Limb (tissue), 2 donors: ENCODE measurements around the gene ZNF605.
"Not testable (repeated sequence)": the region's sequence is repeated elsewhere in the genome, so short reads cannot be mapped to it uniquely, and the experiment has no call there.

Experiments
- DNase-seq, 2 donors: peaks; one replicate each; pipeline ENCODE4 v3.0.0-alpha.2; 2016; ENCODE audit errors: extremely low spot score in 2 of 2

Gene ZNF605

DNA sequence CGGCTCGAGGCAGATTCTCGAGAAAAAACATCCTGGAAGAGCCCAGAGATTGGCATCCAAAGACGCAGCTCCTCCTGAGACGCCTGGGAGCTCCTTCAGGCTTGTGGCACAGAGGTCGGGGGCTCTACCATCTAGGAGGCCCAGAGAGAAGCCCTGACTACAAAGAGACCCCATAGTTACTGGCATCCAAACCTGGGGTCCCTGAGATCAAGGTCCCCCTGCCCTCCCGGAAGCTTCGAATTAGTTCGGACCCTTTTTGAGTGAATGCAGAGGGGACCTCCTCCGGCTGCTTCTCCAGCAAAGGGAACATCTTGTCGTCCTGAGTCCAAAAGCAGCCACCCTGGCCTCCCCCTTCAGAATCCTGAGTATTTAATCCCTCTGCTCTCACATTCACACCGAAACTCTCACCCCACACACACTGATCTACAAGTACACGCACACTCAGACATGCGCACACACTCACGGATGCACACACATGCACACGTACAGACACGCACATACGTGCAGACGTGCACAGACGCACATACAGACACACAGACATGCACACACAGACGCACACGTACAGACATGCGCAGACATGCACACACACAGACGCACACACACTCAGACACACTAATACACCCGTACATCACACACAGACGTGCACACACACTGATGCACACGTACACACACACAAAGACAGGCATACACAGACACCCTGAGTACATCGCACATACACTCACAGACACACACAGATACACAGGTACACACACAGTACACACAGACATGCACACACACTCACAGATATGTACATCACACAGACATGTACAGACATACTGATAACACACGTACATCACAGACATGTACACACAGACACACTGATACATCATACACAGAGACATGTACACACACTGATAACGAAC is 5.9 kb downstream of the ZNF605 start:
- DNase-seq: no peak

DNA sequence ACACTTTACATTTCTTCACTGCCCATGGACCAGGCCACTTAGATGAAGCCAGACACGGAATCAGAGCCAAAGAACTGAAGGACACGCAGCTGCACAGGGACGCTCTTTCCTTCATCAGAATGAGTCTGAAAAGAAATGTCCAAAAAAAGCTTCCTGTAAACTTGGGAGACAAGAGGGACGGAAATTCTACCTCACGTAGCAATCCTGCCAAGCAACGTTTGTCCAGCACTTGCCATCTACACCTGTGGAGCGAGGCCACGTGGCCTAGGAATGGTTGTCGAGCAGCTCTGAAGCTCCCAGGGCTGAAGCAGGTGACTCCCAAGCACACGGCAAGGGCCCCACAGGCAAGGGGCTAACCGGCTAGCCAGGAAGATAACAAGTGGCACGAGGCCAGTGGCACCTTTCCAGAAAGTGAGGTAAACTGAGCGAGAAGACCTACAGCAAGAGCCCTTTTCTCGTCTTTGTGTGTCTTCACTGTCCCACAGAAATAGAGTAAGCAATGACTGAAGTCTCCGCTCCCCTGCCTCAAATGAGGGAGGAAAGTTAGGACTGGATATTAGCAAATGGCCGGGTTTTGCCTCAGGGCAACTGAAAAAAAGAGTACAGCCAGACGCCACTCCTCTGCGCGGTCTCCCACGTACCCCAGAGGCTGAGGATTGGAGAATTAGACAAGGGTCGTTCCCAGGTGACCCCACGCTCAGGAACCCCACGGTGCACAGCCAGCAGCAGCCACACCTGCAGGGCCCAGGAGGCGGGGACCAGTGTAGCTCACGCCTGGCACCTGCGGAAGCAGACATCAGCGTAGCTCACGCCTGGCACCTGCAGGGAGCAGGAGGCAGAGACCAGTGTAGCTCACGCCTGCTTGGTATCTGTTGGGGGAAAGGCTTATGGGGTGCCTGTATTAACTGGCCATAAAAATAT is 7.7 kb downstream of the ZNF605 start:
- DNase-seq: no peak

DNA sequence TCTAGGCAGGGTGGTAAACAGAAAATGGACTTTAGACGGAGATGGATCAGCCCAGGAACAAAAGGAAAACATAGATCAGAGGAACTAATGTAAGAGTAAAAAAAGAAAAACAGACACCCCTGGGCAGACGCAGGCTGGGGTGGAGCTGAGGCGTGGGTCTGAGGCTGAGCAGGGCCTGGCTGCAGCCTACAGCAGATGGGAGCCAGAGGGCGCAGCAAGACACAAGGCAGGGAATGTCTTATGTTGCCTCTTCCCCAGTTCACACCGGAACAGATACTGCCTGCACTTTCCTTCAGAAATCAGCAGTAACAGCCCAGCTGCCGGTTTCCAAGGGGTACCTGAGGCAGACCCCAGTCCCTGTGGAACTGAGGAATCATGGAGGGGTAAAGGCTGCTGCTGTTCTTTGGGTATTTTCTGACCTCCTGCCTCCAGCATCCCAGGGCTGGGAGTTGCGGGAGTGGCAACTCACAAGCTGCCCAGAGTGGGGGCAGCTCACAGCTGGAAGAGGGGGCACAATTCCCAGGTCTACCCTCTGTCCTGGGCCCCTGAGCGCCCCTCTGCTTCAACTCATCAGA is 9.8 kb downstream of the ZNF605 start:
- no peak for DNase-seq

- DNase-seq: no peak
Observed at GRCh38 chr12:132945806-132946205, 10.3 kb downstream of the ZNF605 start.

GRCh38 chr12:132942611-132943010 is 13.5 kb downstream of the ZNF605 start:
- no peak for DNase-seq

- no peak for DNase-seq
Observed at GRCh38 chr12:132941336-132941954, 14.7 kb downstream of the ZNF605 start.

DNA sequence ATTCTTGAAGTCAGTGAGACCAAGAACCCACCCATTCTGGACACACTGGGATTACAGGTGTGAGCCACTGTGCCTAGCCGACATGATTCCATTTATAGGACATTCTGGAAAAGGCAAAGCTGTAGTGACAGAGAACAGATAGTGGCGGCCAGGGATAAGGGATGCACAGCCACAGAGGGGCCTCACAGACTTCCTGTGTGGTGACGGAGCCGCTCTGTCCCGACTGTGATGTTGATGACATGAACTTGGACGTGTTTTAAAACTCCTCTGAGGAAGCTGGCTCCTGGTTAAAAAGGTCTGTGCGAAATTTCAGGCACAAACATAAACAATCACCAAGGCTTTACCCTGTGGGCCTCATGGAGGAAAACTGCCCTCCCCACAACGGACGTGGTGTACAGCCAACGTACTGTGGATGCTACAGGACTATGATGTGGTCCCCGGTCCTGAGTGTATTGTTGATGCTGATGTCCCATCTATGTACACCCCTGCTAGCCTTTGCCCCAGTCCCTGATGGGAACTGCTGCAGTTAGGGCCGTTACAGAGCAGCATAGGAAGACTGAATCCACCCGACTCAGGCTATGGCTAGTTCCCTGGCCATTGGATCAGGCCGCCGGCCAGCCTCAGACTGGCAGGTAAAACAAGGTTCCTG is 15.9 kb downstream of the ZNF605 start:
- no peak for DNase-seq

- not testable (repeated sequence) for DNase-seq
Observed at GRCh38 chr12:132938807-132939206, 17.3 kb downstream of the ZNF605 start.

DNA sequence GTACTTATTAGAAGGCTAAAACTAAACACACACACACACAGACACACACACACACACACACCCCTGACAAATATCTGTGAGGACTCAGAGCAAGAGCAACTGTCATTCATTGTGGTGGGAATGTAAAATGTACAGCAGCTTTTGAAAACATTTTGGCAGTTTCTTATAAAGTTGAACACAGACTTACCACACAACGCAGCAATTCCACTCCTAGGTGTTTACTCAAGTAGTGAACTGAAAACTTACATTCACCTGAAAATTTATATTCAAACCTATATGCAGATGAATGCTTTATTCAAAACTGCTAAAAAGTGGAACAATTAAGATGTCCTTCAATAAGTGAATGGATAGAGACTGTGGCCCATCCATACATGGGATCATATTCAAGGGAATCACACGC is 18.6 kb downstream of the ZNF605 start:
- no peak for DNase-seq

DNA sequence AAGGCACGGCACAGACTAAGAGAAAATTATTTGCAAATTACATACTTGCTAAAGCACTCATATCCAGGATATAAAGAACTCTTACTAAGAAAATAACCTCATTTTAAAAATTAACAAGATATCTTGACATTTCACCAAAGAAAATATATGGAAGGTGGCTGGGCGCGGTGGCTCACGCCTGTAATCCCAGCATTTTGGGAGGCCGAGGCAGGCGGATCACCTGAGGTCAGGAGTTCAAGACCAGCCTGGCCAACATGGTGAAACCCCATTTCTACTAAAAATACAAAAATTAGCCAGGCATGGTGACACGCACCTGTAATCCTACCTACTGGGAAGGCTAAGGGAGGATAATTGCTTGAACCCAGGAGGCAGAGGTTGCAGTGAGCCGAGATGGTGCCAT is 19.2 kb downstream of the ZNF605 start:
- DNase-seq: not testable (repeated sequence)

DNA sequence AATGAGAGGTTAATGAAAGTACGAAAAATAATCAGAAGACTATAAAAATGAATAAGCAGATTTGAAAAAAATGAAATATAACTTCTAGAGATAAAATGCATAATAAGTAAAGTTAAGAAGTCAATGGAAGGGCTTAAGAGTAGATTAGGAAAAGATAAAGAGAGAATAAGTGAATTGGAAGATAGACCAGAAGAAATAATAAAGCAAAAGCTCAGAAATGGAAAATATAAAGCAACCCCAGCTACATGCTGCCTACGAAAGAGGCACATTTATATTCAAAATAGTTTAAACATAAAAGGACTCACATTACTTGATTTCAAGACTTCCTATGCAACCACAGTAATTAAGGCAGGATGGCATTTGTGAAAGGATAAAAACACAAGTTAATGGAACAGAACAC is 19.9 kb downstream of the ZNF605 start:
- DNase-seq: no peak

DNA sequence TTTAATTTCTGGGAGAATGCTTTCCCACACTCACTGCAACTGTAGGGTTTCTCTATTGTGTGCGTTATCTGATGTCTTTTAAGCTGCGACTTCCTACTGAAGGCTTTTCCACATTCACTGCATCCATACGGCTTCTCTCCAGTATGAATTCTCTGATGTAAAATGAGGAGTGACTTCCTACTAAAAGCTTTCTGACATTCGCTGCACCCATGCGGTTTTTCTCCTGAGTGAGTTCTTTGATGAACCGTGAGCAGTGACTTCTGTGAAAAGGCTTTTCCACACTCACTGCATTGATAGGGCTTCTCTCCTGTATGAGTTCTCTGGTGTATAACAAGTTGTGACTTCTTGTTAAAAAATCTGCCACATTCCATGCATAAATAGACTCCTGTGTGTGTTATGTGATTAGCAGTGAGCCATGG is 29.7 kb downstream of the ZNF605 start:
- no peak for DNase-seq

- DNase-seq: no peak
Observed at GRCh38 chr12:132925597-132926414, 30.3 kb downstream of the ZNF605 start.

GRCh38 chr12:132924356-132924755 is 31.8 kb downstream of the ZNF605 start:
- no peak for DNase-seq

DNA sequence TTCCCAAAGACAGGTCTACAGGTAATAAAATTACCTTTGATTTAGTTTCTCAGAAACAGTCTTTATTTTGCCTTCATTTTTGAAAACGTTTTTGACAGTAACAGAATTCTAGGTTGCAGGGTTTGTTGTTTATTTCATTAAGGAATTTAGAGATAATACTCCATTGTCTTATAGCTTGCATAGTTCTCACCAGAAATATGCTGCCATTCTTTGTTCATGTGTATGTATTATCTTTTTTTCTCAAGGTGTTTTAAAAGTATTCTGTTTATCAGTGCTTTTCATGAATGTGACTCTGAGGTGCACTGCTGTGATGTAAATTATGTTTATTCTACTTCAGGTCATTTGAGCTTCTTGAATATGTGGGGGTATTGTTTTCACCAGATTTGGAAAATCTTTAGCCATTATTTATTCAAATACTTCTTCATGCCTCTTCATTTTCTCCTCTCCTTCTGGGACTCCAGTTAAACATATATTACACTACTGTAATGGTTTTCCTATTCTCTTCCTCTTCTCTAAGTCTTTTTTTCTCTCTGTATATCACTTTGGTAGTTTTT is 32.7 kb downstream of the ZNF605 start:
- DNase-seq: no peak

GRCh38 chr12:132922676-132923075 is 33.4 kb downstream of the ZNF605 start:
- DNase-seq: no peak

- DNase-seq: no peak
Observed at GRCh38 chr12:132921685-132922084, 34.4 kb downstream of the ZNF605 start.

- no peak for DNase-seq
Observed at GRCh38 chr12:132918680-132919079, 37.4 kb downstream of the ZNF605 start.

DNA sequence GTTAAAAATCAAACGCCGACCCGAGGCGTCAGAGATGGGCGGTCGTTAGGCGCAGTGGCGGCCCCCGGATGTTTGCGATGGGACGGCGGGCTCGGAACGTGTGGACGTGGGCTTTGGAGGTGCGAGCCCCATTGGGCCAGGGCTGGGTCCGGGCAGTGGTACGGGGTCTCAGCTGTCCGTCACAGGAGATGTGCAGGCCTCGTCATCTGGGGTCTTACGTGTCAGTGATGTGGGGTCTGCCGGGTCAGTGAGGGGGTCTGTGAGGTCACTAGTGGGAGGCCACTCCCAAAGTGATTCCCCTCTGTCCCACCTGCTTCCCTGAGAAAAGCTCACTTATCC is 47.1 kb downstream of the ZNF605 start:
- no peak for DNase-seq
